Liver (tissue), 3 donors: ENCODE measurements around the gene SNX9.

Experiments
- ATF3 ChIP-seq: IDR thresholded peaks from 2 replicates; pipeline ENCODE4 v1.6.1; 2016; ENCODE audit warnings: antibody characterized with exemption
- RAD21 ChIP-seq, 2 donors: IDR thresholded peaks; 2 replicates each; pipeline ENCODE4 v1.6.1; 2016; ENCODE audit warnings: antibody characterized with exemption in 2 of 2, mild to moderate bottlenecking in 2 of 2
- SP1 ChIP-seq: IDR thresholded peaks from 2 replicates; pipeline ENCODE4 v1.6.1; 2018; ENCODE audit warnings: antibody characterized with exemption, mild to moderate bottlenecking
- TAF1 ChIP-seq: conservative IDR thresholded peaks from 2 replicates; pipeline ENCODE4 v1.6.1; 2016; ENCODE audit warnings: antibody characterized with exemption, mild to moderate bottlenecking
- TF ChIP-seq, protein P1 (sequence below): IDR thresholded peaks from 2 replicates; pipeline ENCODE4 v1.6.1; 2016; ENCODE audit warnings: antibody characterized with exemption
- TF ChIP-seq, protein P2 (sequence below): fragments of 150-350 bp; IDR thresholded peaks from 2 replicates; pipeline ENCODE4 v1.5.1; 2017; ENCODE audit warnings: improper control_type of control experiment, low read depth, low read length; ENCODE audit not compliant: missing input control
- TF ChIP-seq, protein P3 (sequence below): IDR thresholded peaks from 2 replicates; pipeline ENCODE4 v1.6.1; 2016; ENCODE audit warnings: antibody characterized with exemption, mild to moderate bottlenecking
- TF ChIP-seq, protein P4 (sequence below): IDR thresholded peaks from 2 replicates; pipeline ENCODE4 v1.6.1; 2016; ENCODE audit warnings: antibody characterized with exemption
- donor health status: healthy.
- donor health status: healthy.

DNA sequence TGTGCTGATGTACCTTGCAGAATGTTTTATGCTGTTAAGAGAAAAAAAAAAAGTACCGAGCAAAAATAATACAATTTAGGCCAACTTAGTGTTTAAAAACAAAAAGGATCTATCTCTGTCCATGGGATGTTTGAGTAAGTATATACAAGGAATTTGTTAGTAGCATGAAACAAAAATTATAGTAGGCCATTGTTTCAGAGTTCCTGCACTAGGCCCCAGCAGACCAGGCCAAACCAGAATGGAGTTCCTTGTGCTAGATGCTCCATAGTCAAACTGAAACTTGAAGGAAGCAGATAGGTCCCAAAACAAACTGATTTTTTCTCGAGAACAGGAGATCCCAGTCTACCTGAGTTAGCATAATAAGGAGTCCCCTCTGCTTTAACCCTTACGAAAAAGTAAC lies 72.5 kb downstream of the SNX9 start:
- TF ChIP-seq, protein P1, sequence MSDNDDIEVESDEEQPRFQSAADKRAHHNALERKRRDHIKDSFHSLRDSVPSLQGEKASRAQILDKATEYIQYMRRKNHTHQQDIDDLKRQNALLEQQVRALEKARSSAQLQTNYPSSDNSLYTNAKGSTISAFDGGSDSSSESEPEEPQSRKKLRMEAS = no peak
- TF ChIP-seq TAF1 (no peak), ATF3 (no peak), RAD21 (IDR thresholded peaks at IDR 0.05) (no peak), SP1 (no peak)
- TF ChIP-seq, protein P2, sequence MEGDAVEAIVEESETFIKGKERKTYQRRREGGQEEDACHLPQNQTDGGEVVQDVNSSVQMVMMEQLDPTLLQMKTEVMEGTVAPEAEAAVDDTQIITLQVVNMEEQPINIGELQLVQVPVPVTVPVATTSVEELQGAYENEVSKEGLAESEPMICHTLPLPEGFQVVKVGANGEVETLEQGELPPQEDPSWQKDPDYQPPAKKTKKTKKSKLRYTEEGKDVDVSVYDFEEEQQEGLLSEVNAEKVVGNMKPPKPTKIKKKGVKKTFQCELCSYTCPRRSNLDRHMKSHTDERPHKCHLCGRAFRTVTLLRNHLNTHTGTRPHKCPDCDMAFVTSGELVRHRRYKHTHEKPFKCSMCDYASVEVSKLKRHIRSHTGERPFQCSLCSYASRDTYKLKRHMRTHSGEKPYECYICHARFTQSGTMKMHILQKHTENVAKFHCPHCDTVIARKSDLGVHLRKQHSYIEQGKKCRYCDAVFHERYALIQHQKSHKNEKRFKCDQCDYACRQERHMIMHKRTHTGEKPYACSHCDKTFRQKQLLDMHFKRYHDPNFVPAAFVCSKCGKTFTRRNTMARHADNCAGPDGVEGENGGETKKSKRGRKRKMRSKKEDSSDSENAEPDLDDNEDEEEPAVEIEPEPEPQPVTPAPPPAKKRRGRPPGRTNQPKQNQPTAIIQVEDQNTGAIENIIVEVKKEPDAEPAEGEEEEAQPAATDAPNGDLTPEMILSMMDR = no peak
- TF ChIP-seq, protein P3, sequence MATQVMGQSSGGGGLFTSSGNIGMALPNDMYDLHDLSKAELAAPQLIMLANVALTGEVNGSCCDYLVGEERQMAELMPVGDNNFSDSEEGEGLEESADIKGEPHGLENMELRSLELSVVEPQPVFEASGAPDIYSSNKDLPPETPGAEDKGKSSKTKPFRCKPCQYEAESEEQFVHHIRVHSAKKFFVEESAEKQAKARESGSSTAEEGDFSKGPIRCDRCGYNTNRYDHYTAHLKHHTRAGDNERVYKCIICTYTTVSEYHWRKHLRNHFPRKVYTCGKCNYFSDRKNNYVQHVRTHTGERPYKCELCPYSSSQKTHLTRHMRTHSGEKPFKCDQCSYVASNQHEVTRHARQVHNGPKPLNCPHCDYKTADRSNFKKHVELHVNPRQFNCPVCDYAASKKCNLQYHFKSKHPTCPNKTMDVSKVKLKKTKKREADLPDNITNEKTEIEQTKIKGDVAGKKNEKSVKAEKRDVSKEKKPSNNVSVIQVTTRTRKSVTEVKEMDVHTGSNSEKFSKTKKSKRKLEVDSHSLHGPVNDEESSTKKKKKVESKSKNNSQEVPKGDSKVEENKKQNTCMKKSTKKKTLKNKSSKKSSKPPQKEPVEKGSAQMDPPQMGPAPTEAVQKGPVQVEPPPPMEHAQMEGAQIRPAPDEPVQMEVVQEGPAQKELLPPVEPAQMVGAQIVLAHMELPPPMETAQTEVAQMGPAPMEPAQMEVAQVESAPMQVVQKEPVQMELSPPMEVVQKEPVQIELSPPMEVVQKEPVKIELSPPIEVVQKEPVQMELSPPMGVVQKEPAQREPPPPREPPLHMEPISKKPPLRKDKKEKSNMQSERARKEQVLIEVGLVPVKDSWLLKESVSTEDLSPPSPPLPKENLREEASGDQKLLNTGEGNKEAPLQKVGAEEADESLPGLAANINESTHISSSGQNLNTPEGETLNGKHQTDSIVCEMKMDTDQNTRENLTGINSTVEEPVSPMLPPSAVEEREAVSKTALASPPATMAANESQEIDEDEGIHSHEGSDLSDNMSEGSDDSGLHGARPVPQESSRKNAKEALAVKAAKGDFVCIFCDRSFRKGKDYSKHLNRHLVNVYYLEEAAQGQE = no peak
- TF ChIP-seq, protein P4, sequence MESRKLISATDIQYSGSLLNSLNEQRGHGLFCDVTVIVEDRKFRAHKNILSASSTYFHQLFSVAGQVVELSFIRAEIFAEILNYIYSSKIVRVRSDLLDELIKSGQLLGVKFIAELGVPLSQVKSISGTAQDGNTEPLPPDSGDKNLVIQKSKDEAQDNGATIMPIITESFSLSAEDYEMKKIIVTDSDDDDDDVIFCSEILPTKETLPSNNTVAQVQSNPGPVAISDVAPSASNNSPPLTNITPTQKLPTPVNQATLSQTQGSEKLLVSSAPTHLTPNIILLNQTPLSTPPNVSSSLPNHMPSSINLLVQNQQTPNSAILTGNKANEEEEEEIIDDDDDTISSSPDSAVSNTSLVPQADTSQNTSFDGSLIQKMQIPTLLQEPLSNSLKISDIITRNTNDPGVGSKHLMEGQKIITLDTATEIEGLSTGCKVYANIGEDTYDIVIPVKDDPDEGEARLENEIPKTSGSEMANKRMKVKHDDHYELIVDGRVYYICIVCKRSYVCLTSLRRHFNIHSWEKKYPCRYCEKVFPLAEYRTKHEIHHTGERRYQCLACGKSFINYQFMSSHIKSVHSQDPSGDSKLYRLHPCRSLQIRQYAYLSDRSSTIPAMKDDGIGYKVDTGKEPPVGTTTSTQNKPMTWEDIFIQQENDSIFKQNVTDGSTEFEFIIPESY = no peak
